Esophagus muscularis mucosa (tissue), 3 donors: ENCODE results near the gene CROCC2.

Source experiments
- POLR2A ChIP-seq: fragments of 450-650 bp; IDR thresholded peaks from one replicate; pipeline ENCODE4 v1.6.1; 2017; ENCODE audit warnings: antibody characterized with exemption, moderate library complexity, mild to moderate bottlenecking, low read depth
- POLR2AphosphoS5 ChIP-seq, 2 donors: sonication (generic); formaldehyde crosslinking; IDR thresholded peaks; one replicate each; pipeline ENCODE4 v1.6.1; 2017; ENCODE audit warnings: antibody characterized with exemption in 2 of 2
- TF ChIP-seq, protein P1 (sequence below), 3 experiments: fragments of 200-600 bp in 2 of 3; fragments of 450-650 bp in 1 of 3; sonication (generic) in 2 of 3; IDR thresholded peaks; one replicate each; pipeline ENCODE4 v1.5.1; 2017 to 2019; ENCODE audit warnings: antibody characterized with exemption in 3 of 3, mild to moderate bottlenecking in 2 of 3, moderate library complexity in 1 of 3

GRCh38 chr2:240915526-240916341 lies 9.6 kb downstream of the CROCC2 start:
- TF ChIP-seq, protein P1, sequence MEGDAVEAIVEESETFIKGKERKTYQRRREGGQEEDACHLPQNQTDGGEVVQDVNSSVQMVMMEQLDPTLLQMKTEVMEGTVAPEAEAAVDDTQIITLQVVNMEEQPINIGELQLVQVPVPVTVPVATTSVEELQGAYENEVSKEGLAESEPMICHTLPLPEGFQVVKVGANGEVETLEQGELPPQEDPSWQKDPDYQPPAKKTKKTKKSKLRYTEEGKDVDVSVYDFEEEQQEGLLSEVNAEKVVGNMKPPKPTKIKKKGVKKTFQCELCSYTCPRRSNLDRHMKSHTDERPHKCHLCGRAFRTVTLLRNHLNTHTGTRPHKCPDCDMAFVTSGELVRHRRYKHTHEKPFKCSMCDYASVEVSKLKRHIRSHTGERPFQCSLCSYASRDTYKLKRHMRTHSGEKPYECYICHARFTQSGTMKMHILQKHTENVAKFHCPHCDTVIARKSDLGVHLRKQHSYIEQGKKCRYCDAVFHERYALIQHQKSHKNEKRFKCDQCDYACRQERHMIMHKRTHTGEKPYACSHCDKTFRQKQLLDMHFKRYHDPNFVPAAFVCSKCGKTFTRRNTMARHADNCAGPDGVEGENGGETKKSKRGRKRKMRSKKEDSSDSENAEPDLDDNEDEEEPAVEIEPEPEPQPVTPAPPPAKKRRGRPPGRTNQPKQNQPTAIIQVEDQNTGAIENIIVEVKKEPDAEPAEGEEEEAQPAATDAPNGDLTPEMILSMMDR (IDR thresholded peaks at IDR 0.05) = no peak
- TF ChIP-seq POLR2A = no peak
- TF ChIP-seq POLR2AphosphoS5 (IDR thresholded peaks at IDR 0.05) = no peak
